Thyroid gland (tissue), 4 donors: Measurements from ENCODE around the gene HES4. TPM values are rescaled to one million over a fixed set of nuclear protein-coding genes. Genes with fewer than 3 reads are reported as not detected.

Experiments used
- DNase-seq, 2 donors: peaks; one replicate each; pipeline ENCODE4 v3.0.0-alpha.2; 2019
- H3K27ac ChIP-seq, 3 donors: fragments of 200-600 bp; sonication (generic); 1 replicate in 2 of 3; 2 replicates in 1 of 3; pipeline ENCODE4 v1.5.1; 2016 to 2019; ENCODE audit warnings: mild to moderate bottlenecking in 1 of 3, moderate library complexity in 1 of 3
- H3K27me3 ChIP-seq: fragments of 200-600 bp; sonication (generic); one replicate; pipeline ENCODE4 v1.5.1; 2019
- H3K36me3 ChIP-seq, 2 donors: fragments of 200-600 bp; sonication (generic); one replicate each; pipeline ENCODE4 v1.5.1; 2016 to 2019
- H3K4me1 ChIP-seq, 2 donors: fragments of 200-600 bp; sonication (generic); one replicate each; pipeline ENCODE4 v1.5.1; 2017 to 2019
- H3K4me3 ChIP-seq, 3 donors: fragments of 200-600 bp; sonication (generic); replicated peaks in 1 of 3; 1 replicate in 2 of 3; 2 replicates in 1 of 3; pipeline ENCODE4 v1.5.1; 2016; ENCODE audit warnings: mild to moderate bottlenecking in 1 of 3
- H3K9me3 ChIP-seq: fragments of 200-600 bp; sonication (generic); one replicate; pipeline ENCODE4 v1.5.1; 2017
- POLR2A ChIP-seq, 2 donors: fragments of 450-650 bp; IDR thresholded peaks; one replicate each; pipeline ENCODE4 v1.6.1; 2017; ENCODE audit warnings: antibody characterized with exemption in 2 of 2, mild to moderate bottlenecking in 2 of 2, moderate library complexity in 1 of 2
- WGBS, 2 donors: methylation state at CpG; one replicate each; pipeline ENCODE4 v1.1.5; 2017; 5-methylcytosine and 5-hydroxymethylcytosine counted together
- intact Hi-C: fragments of 100-400 bp; cut with DNase I; formaldehyde crosslinking; loops from one replicate; pipeline ENCODE4 v1.15.1; 2023
- total RNA-seq, 4 donors: library from RNA; depleted of rRNA; stranded (reverse); fragments of >200 nt; gene quantifications; one replicate each; pipeline ENCODE4 v1.2.3, GENCODE V29; 2016
- TF ChIP-seq, protein P1 (sequence below), 6 experiments: fragments of 200-600 bp in 3 of 6; fragments of 450-650 bp in 3 of 6; sonication (generic) in 3 of 6; IDR thresholded peaks; one replicate each; pipeline ENCODE4 v1.5.1; 2016 to 2019; ENCODE audit warnings: antibody characterized with exemption in 6 of 6, mild to moderate bottlenecking in 2 of 6, inconsistent platforms in 1 of 6, moderate library complexity in 1 of 6

HES4 gene
- total RNA-seq, 4 donors from 2014 or later = 5.0 to 29.2 (median 18.6) TPM

DNA sequence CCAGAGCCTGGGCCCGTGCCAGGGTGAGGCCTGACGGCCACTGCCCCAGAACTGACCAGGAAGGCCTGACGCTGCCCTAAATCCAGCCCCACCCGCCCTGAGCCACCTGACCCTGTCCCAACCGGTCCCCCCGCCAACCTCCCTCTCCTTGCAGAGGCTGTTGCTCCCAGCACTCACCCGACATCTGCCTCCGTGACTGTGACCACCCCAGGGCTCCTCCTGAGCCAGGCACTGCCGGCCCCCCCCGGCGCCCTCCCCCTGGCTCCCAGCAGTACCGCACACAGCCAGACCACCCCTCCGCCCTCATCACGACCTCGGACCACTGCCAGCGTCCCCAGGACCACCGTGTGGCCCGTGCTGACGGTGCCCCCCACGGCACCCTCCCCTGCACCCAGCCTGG is 46.3 kb upstream of the HES4 start:
- DNase-seq = no peak
- WGBS, 2 donors = 96 to 98% methylated on average over 16 to 20 of the region's 20 CpGs
- no peak overlapping the region for H3K4me3 ChIP-seq
- H3K4me1 ChIP-seq = no peaks in the 10 kb centered on the region
- no peaks in the 10 kb centered on the region for H3K27me3 ChIP-seq
- TF ChIP-seq, protein P1, sequence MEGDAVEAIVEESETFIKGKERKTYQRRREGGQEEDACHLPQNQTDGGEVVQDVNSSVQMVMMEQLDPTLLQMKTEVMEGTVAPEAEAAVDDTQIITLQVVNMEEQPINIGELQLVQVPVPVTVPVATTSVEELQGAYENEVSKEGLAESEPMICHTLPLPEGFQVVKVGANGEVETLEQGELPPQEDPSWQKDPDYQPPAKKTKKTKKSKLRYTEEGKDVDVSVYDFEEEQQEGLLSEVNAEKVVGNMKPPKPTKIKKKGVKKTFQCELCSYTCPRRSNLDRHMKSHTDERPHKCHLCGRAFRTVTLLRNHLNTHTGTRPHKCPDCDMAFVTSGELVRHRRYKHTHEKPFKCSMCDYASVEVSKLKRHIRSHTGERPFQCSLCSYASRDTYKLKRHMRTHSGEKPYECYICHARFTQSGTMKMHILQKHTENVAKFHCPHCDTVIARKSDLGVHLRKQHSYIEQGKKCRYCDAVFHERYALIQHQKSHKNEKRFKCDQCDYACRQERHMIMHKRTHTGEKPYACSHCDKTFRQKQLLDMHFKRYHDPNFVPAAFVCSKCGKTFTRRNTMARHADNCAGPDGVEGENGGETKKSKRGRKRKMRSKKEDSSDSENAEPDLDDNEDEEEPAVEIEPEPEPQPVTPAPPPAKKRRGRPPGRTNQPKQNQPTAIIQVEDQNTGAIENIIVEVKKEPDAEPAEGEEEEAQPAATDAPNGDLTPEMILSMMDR (IDR thresholded peaks at IDR 0.05) = no peak
- TF ChIP-seq POLR2A (IDR thresholded peaks at IDR 0.05) = no peak
- intact Hi-C loops = no loop called here
- no peak overlapping the region for H3K27ac ChIP-seq
- peaks cover 34 to 37% of the 10 kb centered on the region in 2 donors for H3K36me3 ChIP-seq
- no peaks in the 10 kb centered on the region for H3K9me3 ChIP-seq

DNA sequence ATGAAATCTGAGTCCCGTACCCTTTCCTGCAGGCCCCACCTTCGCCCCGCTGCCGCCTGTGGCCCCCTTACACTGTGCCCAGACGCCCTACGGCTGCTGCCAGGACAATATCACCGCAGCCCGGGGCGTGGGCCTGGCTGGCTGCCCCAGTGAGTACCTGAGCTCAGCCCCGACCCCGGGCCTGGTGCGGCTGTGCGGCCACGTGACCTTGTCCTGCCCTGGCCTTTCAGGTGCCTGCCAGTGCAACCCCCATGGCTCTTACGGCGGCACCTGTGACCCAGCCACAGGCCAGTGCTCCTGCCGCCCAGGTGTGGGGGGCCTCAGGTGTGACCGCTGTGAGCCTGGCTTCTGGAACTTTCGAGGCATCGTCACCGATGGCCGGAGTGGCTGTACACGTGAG is 45.2 kb upstream of the HES4 start:
- intact Hi-C loops = no loop called here
- no peaks in the 10 kb centered on the region for H3K9me3 ChIP-seq
- no peak for DNase-seq
- no peak overlapping the region for H3K4me3 ChIP-seq
- H3K36me3 ChIP-seq = peaks cover 26% of the 10 kb centered on the region in 2 donors
- TF ChIP-seq, protein P1 (IDR thresholded peaks at IDR 0.05) = no peak
- no peak for TF ChIP-seq POLR2A (IDR thresholded peaks at IDR 0.05)
- H3K27ac ChIP-seq = no peak overlapping the region
- H3K27me3 ChIP-seq = no peaks in the 10 kb centered on the region
- peaks cover 5 to 6% of the 10 kb centered on the region in 2 donors for H3K4me1 ChIP-seq
- 93 to 97% methylated on average over 8 to 16 of the region's 23 CpGs for WGBS, 2 donors

DNA sequence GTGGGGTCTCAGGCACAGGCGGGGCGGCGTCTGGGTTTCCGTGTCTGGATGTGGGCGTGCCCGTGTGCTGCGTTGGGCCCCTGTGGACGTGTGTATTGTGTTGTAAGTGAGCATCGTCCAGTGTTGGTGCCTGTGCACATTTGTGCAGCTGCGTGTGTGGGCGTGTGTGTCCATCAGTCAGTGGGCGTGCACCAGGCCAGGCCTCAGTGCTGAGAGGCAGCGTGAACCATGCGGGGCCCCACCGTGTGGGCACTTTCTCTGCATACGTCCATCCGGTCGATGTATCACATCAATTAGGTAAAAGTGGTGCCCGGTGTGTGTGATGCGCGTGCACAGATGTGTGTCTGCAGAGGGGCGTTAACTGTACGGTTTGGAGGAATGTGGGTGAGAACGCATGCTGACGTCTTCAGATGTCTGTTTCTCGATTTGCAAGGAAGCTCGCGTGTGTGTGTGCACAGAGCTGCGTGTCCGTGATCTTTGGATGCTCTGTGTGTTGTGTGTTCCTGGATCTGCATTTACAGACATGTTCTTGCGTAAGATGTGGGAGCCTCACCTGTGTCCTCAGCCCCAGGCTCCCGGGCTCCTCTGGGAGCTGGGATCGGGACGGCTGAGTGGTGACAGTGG is 44.7 kb upstream of the HES4 start:
- Histone ChIP-seq H3K4me1 (peaks cover 8 to 11% of the 10 kb centered on the region in 2 donors), H3K9me3 (no peaks in the 10 kb centered on the region), H3K36me3 (peaks cover 23 to 26% of the 10 kb centered on the region in 2 donors), H3K27me3 (no peaks in the 10 kb centered on the region), H3K27ac (no peak overlapping the region), H3K4me3 (no peak overlapping the region)
- DNase-seq = no peak
- intact Hi-C loops = no loop called here
- no peak for TF ChIP-seq POLR2A (IDR thresholded peaks at IDR 0.05)
- TF ChIP-seq, protein P1 (IDR thresholded peaks at IDR 0.05) = no peak
- 92 to 95% methylated on average over 33 to 34 of the region's 34 CpGs for WGBS, 2 donors

DNA sequence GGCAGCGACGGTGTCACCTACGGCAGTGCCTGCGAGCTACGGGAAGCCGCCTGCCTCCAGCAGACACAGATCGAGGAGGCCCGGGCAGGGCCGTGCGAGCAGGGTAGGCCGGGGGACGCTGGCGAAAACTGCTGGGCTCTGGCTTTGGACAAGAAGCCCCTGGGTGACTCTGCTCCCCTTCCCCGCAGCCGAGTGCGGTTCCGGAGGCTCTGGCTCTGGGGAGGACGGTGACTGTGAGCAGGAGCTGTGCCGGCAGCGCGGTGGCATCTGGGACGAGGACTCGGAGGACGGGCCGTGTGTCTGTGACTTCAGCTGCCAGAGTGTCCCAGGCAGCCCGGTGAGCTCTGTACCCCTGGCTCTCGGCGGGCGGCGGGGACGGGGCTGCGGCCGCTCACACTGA is 44.0 kb upstream of the HES4 start:
- H3K27ac ChIP-seq = no peak overlapping the region
- H3K36me3 ChIP-seq = peaks cover 23 to 26% of the 10 kb centered on the region in 2 donors
- intact Hi-C loops = no loop called here
- no peak for DNase-seq
- no peak overlapping the region for H3K4me3 ChIP-seq
- no peak for TF ChIP-seq POLR2A (IDR thresholded peaks at IDR 0.05)
- TF ChIP-seq, protein P1 (IDR thresholded peaks at IDR 0.05) = no peak
- 97 to 99% methylated on average over 18 to 24 of the region's 33 CpGs for WGBS, 2 donors
- H3K9me3 ChIP-seq = no peaks in the 10 kb centered on the region
- H3K27me3 ChIP-seq = no peaks in the 10 kb centered on the region
- H3K4me1 ChIP-seq = peaks cover 8 to 14% of the 10 kb centered on the region in 2 donors

DNA sequence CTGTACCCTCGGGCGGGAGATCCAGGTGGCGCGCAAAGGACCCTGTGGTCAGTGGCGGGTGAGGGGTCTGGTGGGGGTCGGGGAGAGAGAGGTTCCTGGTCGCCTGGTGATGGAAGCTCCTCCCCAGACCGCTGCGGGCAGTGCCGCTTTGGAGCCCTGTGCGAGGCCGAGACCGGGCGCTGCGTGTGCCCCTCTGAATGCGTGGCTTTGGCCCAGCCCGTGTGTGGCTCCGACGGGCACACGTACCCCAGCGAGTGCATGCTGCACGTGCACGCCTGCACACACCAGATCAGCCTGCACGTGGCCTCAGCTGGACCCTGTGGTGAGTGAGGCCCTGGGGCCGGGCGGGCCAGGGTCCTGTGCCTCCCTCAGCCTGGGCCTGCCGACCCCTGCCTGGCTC is 43.5 kb upstream of the HES4 start:
- no peak for TF ChIP-seq POLR2A (IDR thresholded peaks at IDR 0.05)
- TF ChIP-seq, protein P1 (IDR thresholded peaks at IDR 0.05) = no peak
- 96 to 98% methylated on average over 12 to 21 of the region's 27 CpGs for WGBS, 2 donors
- no peak overlapping the region for H3K4me3 ChIP-seq
- H3K4me1 ChIP-seq = peaks cover 8 to 14% of the 10 kb centered on the region in 2 donors
- H3K9me3 ChIP-seq = no peaks in the 10 kb centered on the region
- peaks cover 23 to 26% of the 10 kb centered on the region in 2 donors for H3K36me3 ChIP-seq
- H3K27me3 ChIP-seq = no peaks in the 10 kb centered on the region
- no peak for DNase-seq
- intact Hi-C loops = no loop called here
- H3K27ac ChIP-seq = no peak overlapping the region
